Measurements from ENCODE around the gene FAM217B. TPM values are rescaled to one million over a fixed set of nuclear protein-coding genes. Genes with fewer than 3 reads are reported as not detected.

FAM217B gene
- total RNA-seq, 1 donor from 2014 or later: 5.8 TPM

- peaks cover 17% of the 10 kb centered on the region for H3F3A ChIP-seq (ENCODE audit: low read depth)
- peak overlapping the region; percentile 71 for H3K4me2 ChIP-seq
- H3K4me1 ChIP-seq: peaks cover 9% of the 10 kb centered on the region
- peak; percentile 55 for DNase-seq (ENCODE audit: low spot score)
- Mint-ChIP-seq H3K4me1 (peaks cover 33% of the 10 kb centered on the region), H3K36me3 (peaks cover 8% of the 10 kb centered on the region), H3K27me3 (ENCODE audit: insufficient read depth, low read depth) (peaks cover under 1% of the 10 kb centered on the region), H3K9me3 (no peaks in the 10 kb centered on the region), H3K27ac (no peak overlapping the region), H3K4me3 (peak overlapping the region; percentile 85)
- no peak overlapping the region for H3K27ac ChIP-seq
- H3K27me3 ChIP-seq: peaks cover 59% of the 10 kb centered on the region
- no peaks in the 10 kb centered on the region for H4K20me1 ChIP-seq (ENCODE audit: low read depth)
- H2AFZ ChIP-seq (replicated peaks): peak overlapping the region; percentile 54
- H3K9ac ChIP-seq: no peak overlapping the region
- H3K36me3 ChIP-seq: no peaks in the 10 kb centered on the region
- no peaks in the 10 kb centered on the region for H3K9me3 ChIP-seq (ENCODE audit: low read depth)
- no peaks in the 10 kb centered on the region for H3K79me2 ChIP-seq (ENCODE audit: low read depth)
- no peak for TF ChIP-seq EZH2phosphoT487 (IDR thresholded peaks at IDR 0.05)
- TF ChIP-seq EZH2 (IDR thresholded peaks at IDR 0.05): no peak
- no peak for TF ChIP-seq CTCF (IDR thresholded peaks at IDR 0.05)
- H3K4me3 ChIP-seq: peak overlapping the region; percentile 50
These were observed 924 bp upstream of the FAM217B start for GRCh38 chr20:59939052-59939878.

- Mint-ChIP-seq H3K4me1 (peaks cover 36% of the 10 kb centered on the region), H3K4me3 (peak overlapping the region; percentile 95), H3K36me3 (peaks cover 11% of the 10 kb centered on the region), H3K27me3 (ENCODE audit: insufficient read depth, low read depth) (no peaks in the 10 kb centered on the region), H3K27ac (no peak overlapping the region), H3K9me3 (no peaks in the 10 kb centered on the region)
- H3K79me2 ChIP-seq (ENCODE audit: low read depth): no peaks in the 10 kb centered on the region
- peaks cover 17% of the 10 kb centered on the region for H3F3A ChIP-seq (ENCODE audit: low read depth)
- DNase-seq (ENCODE audit: low spot score): no peak
- H3K27me3 ChIP-seq: peaks cover 53% of the 10 kb centered on the region
- no peak for TF ChIP-seq EZH2phosphoT487 (IDR thresholded peaks at IDR 0.05)
- TF ChIP-seq EZH2 (IDR thresholded peaks at IDR 0.05): peak; percentile 74
- TF ChIP-seq CTCF (IDR thresholded peaks at IDR 0.05): no peak
- H2AFZ ChIP-seq (replicated peaks): peak overlapping the region; percentile 54
- peak overlapping the region; percentile 50 for H3K4me3 ChIP-seq
- H3K36me3 ChIP-seq: no peaks in the 10 kb centered on the region
- no peak overlapping the region for H3K9ac ChIP-seq
- H3K4me2 ChIP-seq: peak overlapping the region; percentile 71
- no peaks in the 10 kb centered on the region for H4K20me1 ChIP-seq (ENCODE audit: low read depth)
- H3K27ac ChIP-seq: no peak overlapping the region
- no peaks in the 10 kb centered on the region for H3K9me3 ChIP-seq (ENCODE audit: low read depth)
- H3K4me1 ChIP-seq: peaks cover 9% of the 10 kb centered on the region
These were observed 385 bp upstream of the FAM217B start for GRCh38 chr20:59939879-59940128.

- peak overlapping the region; percentile 13 for H3K27ac ChIP-seq
- H3K9me3 ChIP-seq (ENCODE audit: low read depth): no peaks in the 10 kb centered on the region
- Mint-ChIP-seq H3K9me3 (no peaks in the 10 kb centered on the region), H3K27me3 (ENCODE audit: insufficient read depth, low read depth) (no peaks in the 10 kb centered on the region), H3K4me1 (peaks cover 44% of the 10 kb centered on the region), H3K27ac (peak overlapping the region; percentile 95), H3K36me3 (peaks cover 11% of the 10 kb centered on the region), H3K4me3 (peak overlapping the region; percentile 98)
- peaks cover 14% of the 10 kb centered on the region for H3K4me1 ChIP-seq
- peak overlapping the region; percentile 69 for H2AFZ ChIP-seq (replicated peaks)
- H4K20me1 ChIP-seq (ENCODE audit: low read depth): no peaks in the 10 kb centered on the region
- H3K27me3 ChIP-seq: peaks cover 42% of the 10 kb centered on the region
- TF ChIP-seq EZH2phosphoT487 (IDR thresholded peaks at IDR 0.05): no peak
- no peak for TF ChIP-seq CTCF (IDR thresholded peaks at IDR 0.05)
- TF ChIP-seq EZH2 (IDR thresholded peaks at IDR 0.05): no peak
- no peak overlapping the region for H3K9ac ChIP-seq
- no peaks in the 10 kb centered on the region for H3K36me3 ChIP-seq
- DNase-seq (ENCODE audit: low spot score): peak; percentile 54
- peak overlapping the region; percentile 71 for H3K4me2 ChIP-seq
- peaks cover 17% of the 10 kb centered on the region for H3F3A ChIP-seq (ENCODE audit: low read depth)
- no peaks in the 10 kb centered on the region for H3K79me2 ChIP-seq (ENCODE audit: low read depth)
- H3K4me3 ChIP-seq: peak overlapping the region; percentile 50
These were observed 736 bp downstream of the FAM217B start for GRCh38 chr20:59940956-59941294.

Measured in neural progenitor cell (in vitro differentiated cells).